GM19324 (cell line): ENCODE results near the gene RASSF1.

Experiments
- ATAC-seq: cut with Tn5 transposase; IDR thresholded peaks from one replicate; pipeline ENCODE4 v1.9.1; 2021; ENCODE audit warnings: mild to moderate bottlenecking, moderate library complexity; ENCODE audit not compliant: unreplicated experiment, low FRiP score

RASSF1 gene

DNA sequence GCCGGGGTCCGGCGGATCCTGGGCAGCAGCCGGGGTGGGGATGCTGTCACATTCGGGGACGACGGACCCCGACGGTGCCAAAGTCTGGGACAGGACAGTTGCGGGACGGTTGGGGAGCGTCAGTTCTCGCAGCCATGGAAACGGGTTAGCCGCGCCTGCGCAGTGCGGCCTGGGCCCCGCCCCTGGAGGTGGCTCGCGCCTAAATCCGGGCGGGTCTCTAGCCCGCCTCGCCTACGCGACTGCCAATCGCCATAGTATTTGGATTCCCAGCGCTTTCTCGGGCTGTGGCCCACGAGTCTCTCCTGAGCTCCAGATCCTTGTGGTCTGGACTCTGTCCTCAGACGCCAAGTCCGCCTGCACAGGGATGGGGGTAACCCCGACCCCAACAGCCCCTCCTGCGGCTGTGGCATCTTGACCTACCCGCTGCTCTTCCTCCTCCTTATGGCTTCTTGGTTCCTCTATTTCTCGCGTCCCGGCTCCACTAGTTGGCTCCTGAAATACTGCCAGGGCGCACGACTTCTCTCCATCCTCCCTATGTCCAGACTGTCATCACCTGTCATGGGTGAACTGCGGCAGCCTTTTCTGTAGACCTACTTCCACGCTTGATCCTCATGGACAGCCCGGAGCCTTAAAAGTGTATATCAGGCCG is 5.1 kb upstream of the RASSF1 start, which contains the start of gene ZMYND10:
TSS of gene ZMYND10 (minus strand) at position 147 of the 649 bp plus-strand sequence. CDS start 153 bp downstream, outside the sequence.
- no peak for ATAC-seq

DNA sequence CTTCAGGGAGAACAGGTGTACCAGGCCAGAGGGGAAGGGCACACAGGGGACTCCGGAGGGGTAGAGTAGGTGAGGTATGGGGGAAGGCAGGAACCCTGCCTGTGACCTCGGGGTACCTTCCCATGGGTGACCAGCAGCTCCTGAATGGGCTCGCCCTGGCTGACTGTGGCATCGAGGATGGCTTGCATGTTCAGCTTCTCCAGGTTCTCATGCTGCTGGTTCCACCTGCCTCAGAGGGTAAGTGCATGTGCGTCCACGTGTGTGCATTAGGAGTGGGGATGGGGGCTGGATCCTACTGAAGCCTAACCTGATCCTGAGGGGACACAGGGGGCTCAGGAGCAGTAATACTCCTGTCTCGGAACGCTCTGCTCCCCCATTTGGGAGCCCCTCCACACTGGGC is 4.4 kb upstream of the RASSF1 start:
- ATAC-seq: no peak

DNA sequence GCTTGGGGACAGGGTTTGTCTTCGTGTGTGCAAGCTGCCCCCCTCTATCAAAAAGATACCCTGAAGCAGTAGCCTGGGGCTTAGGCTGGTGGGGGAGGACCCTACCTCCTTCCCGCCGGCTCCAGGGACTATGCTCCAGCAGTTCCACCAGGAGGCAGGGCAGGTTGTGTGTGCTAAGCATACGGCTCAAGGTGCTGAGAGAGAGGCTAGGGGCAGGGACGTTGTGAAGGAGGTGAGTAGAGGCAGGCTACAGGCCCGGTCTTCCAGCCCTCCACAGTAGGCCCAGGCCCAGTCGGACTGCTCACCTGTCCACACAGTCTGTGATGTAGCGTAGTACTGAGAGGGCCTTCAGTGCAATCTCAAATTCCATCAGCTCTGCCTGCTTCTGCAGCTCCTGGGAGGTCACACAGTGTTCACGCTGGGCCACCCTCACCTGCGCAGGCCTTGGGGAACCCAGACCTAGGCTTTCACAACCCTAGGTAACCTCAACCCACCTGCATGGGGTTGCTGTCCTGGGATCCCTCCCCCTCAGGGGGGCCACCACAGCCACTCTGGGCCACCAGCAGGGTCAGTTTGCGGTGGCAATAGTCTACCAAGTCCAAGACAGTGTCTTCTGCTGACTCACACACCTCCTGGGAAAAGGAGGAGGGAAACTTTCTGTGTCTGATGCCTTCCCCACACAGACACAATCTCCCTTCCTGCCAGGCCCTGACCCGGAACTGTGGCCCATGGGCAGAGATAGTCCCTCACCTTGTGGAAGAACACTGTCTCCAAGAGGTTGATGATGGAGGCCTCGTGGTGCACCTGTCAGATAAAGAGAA is 2.4 kb upstream of the RASSF1 start:
- ATAC-seq: no peak

DNA sequence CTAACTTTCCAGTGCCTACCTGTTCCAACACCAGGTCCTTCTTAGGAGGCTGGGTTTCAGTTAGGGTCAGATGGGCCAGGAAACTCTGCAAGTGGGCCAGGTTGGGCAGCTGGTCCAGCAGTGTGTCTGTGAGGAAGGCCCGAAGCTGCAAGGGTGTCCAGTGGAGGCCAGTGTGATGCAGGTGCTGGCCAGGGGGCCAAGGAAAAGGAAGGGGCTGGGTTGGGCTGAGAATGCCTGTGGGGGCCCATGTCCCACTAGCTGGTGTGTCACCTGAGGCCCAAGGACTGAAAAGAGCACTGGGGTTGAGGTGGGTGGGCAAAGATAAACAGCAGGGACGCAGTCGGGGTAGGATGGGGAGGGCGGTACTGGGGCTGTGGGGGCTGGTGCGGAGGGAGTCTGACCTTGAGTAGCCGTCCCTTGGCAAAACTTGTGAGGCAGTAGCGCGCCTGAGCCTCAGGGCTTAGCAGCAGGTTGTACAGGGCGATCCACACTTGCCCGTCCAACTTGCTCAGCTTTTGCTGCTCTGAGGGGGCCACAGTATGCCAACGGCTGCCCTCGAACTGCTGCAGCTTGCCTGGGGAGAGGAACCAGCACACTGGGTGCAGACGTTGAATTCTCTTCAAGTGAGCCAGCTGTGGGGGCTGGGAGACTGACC is 1.5 kb upstream of the RASSF1 start:
- ATAC-seq: no peak

DNA sequence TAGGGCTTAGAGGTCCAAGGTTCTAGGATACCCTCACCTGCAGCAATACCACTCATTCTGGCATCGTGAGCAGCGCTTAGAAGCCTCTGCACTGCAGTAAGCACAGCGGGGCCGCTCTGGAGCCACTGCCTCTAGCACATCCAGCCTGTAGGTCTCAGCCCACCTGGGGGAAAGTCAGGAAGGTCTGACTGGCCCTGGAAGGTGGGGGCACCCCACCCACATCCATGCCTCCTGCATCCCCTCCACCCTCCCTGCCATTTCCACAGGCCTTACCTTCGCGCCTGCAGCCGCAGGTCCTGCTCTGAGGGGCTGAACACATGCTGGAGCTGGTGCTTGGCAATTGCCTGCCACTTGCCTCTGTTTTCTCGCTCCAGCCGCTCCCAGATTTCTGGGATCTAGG is 901 bp upstream of the RASSF1 start:
- no peak for ATAC-seq

DNA sequence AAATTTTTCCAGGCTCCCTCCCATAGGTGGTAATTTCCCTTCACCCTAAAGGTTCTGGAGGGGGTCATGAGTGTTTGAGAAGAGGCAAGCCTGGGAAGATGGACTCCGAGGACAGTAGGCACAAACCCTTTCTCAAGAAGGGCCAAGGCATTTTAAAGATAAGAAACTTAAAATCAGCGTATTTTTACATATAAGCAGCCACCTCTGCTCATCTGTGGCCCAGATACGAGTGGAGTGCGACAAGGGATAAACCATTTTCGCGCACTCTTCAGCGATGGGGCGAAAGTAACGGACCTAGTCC is 539 bp downstream of the RASSF1 start:
- no peak for ATAC-seq

DNA sequence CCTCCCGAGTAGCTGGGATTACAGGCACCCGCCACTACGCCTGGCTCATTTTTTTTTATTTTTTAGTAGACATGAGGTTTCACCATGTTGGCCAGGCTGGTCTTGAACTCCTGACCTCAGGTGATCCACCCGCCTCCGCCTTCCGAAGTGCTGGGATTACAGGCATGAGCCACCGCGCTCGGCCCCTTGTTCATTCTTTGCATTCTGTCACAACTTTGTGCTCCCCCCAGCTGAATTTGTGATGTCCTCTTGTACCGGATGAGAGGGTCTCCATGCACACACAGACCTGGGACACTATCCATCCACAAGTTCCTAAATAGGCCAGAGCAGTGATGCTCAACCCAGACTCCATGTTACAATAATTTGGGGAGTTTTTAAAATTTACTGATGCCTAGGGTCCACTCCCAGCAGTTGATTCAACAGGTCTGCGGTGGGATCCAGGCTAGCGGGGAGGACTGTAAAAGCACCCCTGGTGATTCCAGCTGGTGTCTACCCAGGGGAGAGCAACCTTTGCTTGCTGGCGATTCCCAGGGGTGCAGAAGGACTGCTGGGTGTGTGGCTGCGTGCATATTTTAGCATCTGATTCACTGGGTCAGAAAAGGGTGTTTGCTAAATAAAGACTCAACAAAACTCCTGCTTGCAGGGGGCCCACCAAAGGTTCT is 1.0 kb downstream of the RASSF1 start:
- ATAC-seq: no peak

DNA sequence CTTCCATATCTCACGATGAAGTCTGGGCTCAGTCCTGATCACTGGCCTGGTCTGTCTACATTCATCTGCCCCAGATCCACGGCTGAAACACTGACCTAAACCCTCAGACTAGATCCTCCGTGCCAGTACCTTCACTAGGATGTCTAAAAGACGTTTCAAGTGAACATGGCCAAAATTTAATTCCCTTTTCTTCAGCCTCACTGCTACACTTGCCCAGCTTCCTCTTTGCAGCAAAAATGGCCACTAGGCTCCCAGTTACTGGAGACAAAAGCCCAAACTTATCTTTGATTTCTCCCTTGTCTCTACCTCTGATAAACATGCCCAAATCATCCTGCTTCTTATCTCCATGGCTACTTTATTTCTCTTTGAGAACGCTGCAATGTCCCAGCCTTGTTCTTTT is 1.7 kb downstream of the RASSF1 start:
- ATAC-seq: no peak

DNA sequence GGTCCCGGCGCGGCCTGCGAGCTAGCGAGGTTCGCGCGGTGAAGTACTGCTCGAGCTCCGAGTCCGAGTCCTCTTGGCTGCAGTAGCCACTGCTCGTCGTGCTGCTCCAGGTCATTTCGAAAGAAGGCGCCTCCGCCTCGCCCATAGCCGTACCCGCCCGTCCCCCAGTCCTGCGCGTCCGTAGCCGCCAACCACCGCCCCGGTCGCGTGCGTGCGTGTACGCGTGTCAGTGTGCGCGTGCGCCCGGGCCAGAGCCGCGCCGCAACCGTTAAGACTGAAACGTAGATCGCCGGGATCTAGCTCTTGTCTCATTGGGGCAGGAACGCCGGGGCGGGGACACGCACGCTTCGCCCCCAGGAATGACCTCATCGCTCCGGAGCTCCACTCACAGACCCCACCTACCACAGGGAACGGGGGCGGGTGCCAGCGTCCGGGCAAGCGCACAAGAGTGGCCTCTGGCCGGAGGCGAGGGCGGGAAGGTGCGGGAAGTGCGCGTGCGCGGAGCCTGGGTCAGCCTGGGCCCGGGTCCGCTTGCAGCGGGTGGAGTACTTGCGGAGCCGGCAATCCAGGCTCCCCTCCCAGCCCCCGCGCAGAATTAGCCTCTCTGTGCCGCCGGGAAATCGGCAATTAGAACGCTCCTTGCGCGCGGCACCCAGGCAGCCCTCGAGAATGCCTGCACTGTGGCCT is 3.3 kb downstream of the RASSF1 start:
- peak; percentile 87 for ATAC-seq

DNA sequence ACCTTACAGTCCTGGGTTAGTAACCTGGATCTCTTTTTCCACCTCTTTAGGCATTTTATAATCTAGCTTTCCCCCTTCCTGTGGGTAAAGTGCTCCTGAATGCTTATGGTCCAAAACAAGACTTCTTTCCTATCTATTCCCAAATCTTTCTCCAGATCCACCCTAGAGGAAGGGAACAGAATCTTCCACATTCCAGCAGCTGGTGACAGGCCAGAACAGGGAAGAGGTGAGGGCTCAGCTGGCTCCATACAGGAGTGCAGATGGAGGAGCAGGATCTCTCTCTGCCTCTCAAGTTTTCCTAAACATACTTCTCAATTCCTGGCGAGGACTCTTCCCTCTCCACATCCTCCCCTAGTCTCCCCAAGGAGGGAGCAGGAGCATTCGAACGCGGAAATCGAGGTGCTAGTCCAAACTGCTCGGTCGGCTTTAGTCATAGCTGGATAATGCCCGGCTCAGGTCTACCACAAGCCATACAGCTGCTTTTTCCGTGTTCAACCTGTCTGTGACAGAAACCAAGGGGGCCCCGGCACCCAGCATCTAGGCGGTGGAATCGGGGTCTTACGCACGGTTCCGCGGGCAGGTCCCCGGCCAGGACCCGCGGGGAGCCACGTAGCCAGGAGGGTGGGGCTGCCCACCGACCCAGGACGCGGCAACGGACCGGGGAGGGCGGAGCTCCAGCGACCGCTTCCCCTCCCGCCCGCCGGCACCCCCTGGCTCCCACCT is 4.0 kb downstream of the RASSF1 start:
- ATAC-seq: peak; percentile 34

DNA sequence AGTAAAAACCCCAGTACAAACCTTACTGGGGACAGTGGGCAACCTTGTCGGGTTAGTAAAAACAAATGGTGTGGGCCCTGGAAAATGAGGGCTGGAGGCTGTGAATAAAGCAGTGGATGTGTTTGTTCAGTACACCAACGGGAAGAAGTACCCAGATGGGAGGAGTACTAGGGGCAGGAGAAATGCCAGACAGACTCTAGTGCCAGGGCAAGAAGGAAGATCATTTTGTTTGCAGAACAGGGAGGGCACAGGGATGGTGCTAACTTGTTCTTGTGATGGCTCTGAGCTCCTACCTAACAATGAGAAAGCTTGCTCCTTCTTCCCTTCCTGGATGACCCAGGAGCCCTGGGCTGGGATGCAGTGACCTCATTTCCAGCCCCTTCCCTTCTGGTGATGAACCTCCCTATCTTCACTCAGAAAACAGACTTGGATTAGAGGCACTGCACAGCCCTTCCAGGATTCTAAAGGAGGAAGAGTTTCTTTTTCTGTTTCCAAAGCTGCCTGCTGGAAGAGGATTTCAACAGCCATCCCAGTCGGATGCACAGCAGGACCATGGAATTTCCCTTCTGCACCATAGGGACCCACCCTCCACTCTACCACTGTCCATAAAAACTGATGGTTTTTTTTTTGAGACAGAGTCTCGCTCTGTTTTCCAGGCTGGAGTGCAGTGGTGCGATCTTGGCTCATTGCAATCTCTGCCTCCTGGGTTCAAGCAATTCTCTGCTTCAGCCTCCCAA is 6.1 kb downstream of the RASSF1 start:
- no peak for ATAC-seq

DNA sequence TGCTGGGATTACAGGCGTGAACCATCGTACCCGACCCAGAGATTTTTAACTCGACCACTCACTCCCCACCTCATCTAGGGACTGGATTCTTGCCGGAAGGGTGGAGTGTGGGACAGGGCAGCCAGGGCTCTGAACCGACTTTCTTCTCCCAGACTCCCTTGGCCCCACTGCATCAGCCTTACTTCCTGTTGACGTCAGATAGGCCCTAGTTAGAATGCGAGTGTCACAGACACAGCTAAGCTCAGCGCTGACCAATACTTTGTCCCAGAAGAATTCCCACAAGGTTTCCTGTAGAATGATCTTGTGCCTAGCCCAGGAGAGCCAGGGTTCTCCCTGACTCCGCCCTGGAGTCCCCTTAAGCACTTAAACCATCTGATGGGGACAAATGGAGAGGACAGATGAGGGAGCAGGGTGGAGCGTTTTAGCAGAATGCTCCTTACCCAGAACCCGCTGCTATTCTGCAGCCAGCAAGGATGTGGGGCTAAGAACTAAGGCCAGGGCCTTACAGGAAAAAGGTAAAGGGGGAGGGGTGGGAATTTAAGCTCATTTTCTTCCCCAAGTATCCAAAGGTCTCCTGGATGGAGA is 6.8 kb downstream of the RASSF1 start:
- ATAC-seq: no peak

DNA sequence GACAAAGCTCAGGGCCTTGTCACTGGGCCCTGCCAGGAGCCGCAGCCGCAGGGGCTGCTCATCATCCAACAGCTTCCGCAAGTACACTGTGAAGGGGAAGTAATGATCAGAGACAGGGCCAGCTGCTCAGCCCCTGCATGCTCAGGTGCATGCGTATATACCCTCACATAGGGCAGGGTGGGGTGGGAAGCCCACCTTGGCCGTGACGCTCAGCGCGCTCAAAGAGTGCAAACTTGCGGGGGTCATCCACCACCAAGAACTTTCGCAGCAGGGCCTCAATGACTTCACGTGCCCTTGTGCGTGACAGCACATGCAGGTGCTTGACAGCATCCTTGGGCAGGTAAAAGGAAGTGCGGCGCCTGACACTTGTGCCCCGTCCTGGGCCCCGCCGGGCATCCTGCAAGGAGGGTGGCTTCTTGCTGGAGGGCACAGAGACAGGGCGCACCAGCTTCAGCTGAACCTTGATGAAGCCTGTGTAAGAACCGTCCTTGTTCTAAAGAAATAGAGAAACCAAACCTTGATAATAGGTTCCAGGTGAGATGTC is 9.2 kb downstream of the RASSF1 start:
- no peak for ATAC-seq

DNA sequence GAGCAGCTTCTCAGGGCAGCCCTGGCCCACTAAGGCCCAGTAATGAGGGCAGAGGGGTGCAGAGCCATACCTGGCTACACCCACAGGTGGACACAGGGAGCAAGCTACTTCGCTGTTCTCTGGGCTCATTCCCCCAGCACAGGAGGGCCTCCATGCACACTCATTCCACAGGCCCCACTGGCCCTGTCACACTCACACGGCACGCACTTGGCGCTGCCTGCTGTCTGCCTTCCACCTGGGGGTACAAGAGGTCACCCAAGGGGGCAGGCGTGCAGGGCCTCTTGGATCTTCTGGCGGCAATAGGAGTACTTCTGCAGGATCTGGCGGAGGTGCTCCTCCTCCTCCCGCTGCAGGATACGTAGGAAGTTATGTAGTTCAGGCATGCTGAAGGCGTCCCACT is 10.3 kb downstream of the RASSF1 start:
- no peak for ATAC-seq

DNA sequence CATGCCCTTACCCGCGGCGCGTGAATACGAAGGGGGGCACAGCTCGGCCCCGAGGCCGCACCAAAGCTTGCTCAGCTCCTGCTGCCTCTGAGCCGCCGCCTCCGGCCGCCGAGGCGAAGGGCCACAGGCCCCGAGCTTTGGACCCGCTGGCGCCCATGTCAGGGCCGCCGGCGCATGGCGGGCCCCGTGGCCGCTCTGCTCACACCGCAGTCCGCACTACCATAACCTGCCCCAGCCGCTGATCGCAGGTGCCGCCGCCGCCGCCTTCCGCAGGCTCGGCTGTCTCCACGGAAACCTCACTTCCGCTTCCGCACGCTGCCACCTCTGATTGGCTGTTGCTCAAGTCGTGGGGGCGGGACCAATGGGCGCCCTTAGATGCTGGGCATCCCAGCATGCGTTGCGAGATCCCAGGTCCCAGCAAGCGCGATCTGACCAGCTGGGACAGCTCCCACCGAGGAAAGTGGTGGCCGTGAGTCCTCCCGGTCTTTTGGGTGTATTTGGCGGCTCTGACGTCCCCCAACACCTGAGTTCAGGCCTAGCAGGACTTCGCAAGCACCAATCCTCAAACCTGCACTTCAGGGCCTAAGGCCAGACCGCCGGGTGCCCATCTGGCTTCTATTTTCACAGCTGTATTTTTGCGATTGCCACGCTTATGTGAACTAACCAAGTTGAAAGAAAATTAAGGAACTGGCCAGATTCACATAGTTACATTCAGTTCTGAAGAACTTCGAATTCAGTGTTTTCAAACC is 12.5 kb downstream of the RASSF1 start, which contains the start of gene TUSC2:
TSS of gene TUSC2 (minus strand) at position 281 of the 749 bp plus-strand sequence. CDS start at position 157, 124 bp downstream.
- peak; percentile 80 for ATAC-seq

DNA sequence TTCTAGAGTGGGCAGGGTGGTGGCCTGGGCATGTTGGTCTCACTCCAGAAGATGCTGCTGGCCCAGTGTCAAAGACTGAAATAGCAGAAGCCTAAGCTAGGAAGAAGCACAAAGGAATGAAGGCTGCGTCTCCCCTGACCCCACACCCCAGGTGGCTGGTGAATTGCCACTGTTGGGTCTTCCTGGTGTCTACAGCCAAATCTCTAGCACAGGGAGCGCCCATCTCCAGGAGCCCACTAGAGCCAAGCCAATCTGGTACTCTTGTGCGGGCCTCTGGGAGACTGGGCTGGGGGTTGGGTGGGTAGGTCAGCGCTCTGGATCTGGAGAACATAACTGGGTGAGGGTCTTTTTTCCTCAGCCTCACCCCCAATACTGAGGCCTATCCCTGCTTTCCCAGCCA is 13.5 kb downstream of the RASSF1 start:
- ATAC-seq: no peak

DNA sequence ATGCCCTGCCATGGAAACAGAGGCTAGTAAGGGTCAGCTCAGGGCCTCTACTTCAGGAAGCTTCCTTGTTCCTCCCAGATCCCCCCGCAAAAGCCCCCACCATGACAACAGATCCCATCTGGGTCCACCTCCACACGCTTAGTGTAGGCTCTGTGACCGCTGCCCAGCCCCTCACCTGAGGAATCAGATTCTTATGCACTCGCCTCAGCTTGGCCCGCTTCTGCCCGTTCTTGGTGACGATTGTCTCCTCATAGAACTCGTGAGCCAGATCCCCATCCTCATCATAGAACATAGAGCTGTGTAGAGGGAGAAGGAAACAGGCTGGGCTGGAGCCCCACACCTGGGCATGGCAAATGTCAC is 14.5 kb downstream of the RASSF1 start:
- ATAC-seq: no peak
